Activated naive CD4-positive, alpha-beta T cell treated with anti-CD3 and anti-CD28 coated beads, Interleukin-2, amount 50 U/mL, for 16 hours (primary cell): Measurements from ENCODE around the gene TRIM46.

ENCODE experiments used
- DNase-seq: peaks from one replicate; pipeline ENCODE4 v3.0.0-alpha.2; 2020

The TRIM46 gene

GRCh38 chr1:155172732-155173477, 744 bp upstream of the TRIM46 start, which contains the start of gene KRTCAP2:
Gene KRTCAP2, minus strand, starts transcription at chr1:155173304. Its CDS starts 80 bp downstream, at chr1:155173224.
- peak; percentile 93 for DNase-seq

DNA sequence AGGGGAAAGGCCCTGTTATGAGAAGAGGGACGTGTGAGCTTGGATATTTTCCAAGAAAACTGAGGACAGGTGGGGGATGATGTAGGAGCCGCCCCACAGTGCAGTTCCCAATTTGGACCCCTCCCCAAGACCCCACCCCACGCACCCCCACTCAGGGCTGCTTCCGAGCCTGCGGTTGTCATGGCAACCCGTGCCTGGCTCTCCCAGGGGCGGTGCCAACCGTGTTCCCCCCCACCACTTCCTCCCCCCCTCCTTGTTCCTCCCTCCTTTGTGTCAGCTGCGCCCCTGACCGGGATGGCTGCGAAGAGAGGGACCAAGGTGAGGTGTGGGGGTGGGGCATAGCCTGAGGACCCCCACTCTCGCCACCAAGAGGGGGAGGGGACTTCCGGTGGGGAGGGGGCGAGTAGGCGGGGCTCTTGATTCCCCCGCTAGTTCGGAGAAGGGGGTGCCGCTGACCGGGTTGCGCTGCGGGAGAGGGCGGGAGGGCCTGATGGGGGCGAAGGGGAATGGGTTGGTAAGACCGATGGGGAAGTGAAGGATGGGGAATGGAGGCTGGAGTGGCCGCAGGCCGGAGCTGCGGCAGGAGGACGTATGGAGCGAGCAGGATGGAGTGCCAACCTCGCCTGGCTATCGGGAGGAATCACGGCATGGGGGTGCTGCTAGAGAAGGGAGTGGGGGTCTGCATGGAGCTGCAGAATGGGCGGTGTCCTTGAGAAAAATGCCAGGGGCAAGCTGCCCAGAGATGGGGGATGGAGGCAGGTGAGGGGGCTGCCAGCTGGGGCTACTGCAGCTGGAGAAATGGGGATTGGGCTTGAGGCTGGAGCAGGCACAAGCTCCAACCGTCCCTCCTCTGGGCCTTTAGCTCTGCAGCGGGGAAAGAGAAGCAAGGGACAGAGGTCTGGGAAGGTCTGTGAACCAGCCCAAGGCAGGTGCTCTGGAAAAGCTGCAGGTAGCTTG, 953 bp downstream of the TRIM46 start:
- peak; percentile 53 for DNase-seq

DNA sequence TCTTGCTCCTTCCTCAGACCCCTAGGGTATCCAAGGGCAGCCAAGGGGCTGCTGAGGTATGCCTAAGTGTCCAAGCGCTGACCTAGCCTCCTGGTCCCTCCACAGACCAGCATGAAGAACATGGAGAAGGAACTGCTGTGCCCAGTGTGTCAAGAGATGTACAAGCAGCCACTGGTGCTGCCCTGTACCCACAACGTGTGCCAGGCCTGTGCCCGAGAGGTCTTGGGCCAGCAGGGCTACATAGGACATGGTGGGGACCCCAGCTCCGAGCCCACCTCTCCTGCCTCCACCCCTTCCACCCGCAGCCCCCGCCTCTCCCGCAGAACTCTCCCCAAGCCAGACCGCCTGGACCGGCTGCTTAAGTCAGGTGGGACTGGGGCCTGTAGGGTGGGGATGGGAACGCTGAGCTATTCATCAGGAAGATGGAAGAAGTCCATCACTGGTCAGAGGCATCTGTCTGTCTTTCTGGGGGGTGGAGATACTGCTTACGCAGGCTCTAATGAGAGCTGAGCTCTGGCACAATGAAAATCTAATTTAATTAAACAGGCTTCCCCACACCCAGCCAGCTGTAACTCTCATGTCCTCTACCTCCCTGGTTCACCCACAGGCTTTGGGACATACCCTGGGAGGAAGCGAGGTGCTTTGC, 1.8 kb downstream of the TRIM46 start:
- DNase-seq = no peak

- DNase-seq = no peak
Measured at GRCh38 chr1:155175927-155176371, 2.3 kb downstream of the TRIM46 start.

DNA sequence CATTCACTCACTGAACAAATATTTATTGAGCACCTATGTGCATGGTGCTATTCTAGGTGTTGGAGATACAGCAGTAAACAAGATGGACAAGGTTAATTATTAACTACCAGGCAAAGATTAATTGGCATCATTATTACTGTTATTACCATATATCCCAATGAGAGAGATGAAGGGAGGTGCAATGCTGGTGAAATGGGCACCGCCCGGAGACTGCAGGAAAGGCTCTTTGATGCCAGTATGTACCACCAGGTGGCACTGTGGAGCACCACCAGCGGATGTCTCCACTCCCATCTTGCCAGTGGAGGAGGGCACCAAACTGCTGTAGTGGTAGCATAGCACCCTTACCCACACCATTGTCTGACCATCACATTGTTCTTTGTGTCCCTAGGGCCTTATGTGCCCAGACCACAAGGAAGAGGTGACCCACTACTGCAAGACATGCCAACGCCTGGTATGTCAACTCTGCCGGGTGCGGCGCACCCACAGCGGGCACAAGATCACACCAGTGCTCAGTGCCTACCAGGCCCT, 3.0 kb downstream of the TRIM46 start:
- peak; percentile 84 for DNase-seq

- no peak for DNase-seq
Measured at GRCh38 chr1:155177192-155177917, 3.7 kb downstream of the TRIM46 start.

DNA sequence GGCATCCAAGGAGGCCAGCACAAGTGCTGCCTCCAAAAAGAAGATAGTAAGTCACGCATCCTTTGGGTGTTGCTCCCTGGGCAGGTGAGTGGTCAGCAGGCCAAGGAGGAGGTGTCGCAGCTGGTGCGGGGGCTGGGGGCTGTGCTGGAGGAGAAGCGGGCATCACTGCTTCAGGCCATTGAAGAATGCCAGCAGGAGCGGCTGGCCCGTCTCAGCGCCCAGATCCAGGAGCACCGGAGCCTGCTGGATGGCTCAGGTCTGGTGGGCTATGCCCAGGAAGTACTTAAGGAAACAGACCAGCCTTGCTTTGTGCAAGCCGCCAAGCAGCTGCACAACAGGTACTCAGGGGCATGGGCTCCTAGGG, 4.3 kb downstream of the TRIM46 start:
- no peak for DNase-seq

DNA sequence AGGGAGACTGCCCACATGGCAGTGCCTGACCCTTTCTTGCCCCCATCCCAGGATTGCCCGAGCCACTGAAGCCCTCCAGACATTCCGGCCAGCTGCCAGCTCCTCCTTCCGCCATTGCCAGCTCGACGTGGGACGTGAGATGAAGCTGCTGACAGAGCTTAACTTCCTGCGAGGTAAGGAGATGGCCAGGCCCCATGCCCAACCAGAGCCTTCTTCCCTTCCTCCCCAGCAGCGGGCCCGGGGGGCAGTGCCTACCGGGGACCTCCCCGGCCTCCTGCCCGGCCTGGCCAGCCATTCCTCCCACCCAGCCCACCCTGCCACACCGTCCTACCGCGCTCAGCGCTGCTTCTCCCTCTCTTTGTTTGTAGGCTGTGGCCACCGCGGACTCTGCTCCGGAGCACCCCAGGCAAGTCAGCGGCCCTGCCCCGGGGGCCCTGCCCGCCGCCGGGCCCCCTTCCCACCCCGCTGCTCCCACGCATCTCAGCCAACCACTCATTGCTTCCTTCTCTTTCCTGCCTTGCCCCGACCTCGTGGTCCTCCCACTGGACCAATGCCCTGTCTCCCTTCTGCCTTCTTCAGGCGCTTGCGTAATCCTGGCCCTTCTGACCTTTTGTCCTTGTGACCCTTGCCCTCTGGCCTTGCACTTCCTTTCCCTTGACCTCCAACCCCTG, 4.9 kb downstream of the TRIM46 start:
- no peak for DNase-seq

DNA sequence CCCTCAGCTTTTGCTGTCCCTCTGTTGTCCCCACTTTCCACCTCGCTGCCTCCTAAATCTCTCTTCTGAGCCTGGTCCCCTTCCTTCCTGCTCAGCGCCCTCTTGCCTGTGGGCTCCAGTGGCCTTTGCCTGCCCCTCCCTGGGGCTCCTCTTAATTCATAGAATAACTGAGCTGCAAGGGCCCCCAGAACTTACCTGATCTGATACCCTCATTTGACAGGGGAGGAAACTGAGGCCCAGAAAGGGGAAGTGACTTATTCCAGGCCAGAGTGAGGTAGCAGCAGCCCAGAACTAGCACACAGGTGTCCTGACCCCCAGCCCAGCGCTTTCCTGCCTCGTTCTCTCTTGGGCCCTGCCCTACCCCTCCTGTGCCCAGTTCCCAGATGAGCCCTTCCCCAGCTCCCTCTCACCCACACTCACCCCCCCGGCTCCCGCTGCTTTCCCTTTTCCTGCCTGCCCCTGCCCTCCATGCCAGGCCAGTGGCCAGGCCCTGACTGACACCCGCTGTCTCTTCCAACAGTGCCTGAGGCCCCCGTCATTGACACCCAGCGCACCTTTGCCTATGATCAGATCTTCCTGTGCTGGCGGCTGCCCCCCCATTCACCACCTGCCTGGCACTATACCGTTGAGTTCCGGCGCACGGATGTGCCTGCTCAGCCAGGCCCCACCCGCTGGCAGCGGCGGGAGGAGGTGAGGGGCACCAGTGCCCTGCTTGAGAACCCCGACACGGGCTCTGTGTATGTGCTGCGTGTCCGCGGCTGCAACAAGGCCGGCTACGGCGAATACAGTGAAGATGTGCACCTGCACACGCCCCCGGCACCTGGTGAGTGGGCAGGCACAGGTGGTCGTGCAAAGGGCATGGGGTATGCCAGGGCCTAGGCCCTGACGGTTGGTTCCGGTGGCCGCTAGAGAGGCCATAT, 5.7 kb downstream of the TRIM46 start:
- DNase-seq = no peak

- DNase-seq = no peak
Measured at GRCh38 chr1:155181371-155182051, 7.9 kb downstream of the TRIM46 start.

DNA sequence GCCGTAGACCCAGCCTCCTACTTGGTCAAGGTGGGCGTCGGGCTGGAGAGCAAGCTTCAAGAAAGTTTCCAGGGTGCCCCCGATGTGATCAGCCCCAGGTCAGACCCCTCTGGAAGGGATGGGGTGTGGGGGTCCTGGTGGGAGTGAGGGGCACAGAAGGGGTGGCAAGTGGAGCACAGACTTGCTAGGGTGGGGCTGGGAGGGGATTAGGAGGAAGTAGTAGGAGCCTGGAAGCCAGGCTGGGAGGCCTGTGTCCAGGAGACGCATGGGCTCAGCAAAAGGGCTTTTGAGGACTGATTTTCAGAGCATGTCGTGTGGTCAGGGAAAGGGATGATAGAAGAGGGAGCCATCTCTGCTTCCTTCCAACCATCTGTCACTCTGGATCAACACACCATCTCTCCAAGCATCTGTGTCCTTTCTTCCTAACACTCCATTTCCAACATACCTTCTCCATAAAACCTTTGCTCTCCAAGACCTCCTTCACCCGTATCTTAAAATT, 8.5 kb downstream of the TRIM46 start:
- no peak for DNase-seq

DNA sequence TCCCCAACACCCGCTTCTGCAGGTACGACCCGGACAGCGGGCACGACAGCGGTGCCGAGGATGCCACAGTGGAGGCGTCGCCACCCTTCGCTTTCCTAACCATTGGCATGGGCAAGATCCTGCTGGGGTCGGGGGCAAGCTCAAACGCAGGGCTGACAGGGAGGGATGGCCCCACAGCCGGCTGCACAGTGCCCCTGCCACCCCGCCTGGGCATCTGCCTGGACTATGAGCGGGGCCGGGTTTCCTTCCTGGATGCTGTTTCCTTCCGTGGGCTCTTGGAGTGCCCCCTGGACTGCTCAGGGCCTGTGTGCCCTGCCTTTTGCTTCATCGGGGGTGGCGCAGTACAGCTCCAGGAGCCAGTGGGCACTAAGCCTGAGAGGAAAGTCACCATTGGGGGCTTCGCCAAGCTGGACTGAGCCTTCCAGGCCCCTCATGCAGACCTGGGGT, 10.1 kb downstream of the TRIM46 start:
- no peak for DNase-seq

DNA sequence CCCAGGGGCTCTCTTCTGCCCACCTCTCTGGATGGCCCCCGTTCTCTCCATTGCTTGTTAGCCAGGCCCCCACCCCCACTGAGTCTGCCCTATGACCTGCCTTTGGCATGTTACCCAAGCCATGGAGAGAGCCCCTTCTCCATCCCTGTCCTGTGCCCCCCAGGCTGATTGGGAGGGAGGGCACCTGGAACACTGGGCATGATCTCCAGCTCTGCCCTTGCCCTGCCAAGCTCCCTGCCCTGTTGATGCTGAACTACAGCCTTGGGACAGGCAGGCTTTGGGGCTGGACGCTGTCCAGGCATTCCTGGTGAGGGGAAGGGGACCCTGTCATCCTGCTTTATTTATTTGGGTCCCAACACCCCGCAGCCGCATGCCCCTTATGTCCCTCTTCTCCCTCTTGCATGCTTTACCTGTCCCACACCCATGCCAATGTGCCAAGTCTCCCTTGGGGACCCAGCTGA, 10.7 kb downstream of the TRIM46 start:
- DNase-seq = no peak

DNA sequence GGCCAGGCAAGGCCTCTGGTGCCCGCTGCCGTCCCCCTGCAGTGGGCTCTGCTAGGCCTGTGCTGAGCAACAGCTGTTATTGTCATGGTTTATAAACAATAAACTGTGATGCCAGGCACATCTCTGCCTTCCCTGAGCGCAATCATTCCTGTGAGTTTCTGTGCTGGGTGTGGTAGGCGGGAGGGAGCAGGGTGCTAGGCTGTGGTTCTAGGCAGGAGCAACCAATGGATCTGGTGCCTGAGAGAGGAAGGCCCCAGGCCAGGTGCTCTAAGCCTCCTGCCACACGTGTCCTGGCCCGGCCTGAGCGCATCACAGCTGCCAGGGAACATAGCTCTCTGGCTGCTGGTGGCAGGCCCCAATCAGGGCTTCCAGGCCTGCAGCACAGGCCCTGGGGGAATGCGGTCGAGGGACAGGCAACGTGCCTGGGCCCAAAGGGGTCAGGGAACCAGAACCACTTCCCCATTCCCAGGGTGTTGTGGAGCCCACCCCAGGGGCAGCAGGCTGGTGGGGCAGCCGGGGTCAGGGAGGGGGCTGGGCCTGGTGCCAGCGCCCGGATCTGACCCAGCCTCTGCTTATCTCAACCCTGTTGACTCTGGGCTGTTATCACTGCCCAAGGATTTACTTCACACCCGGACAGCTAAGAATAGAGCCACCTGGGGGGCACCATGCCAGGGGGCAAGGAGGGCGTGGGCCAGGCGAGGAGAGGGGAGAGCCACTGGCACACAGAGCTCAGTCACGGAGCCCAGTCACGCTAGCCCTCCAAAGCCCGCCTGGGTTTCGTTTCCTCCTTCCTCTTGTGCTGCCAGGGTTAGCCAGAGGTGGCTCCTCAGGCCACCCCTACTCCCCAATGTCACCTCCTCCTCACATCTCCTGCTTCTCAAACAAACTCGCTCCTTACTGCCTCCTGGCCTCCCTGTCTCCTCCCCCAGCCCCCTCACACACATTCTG, 11.5 kb downstream of the TRIM46 start:
- DNase-seq = no peak

- no peak for DNase-seq
Measured at GRCh38 chr1:155185783-155186066, 12.1 kb downstream of the TRIM46 start.

DNA sequence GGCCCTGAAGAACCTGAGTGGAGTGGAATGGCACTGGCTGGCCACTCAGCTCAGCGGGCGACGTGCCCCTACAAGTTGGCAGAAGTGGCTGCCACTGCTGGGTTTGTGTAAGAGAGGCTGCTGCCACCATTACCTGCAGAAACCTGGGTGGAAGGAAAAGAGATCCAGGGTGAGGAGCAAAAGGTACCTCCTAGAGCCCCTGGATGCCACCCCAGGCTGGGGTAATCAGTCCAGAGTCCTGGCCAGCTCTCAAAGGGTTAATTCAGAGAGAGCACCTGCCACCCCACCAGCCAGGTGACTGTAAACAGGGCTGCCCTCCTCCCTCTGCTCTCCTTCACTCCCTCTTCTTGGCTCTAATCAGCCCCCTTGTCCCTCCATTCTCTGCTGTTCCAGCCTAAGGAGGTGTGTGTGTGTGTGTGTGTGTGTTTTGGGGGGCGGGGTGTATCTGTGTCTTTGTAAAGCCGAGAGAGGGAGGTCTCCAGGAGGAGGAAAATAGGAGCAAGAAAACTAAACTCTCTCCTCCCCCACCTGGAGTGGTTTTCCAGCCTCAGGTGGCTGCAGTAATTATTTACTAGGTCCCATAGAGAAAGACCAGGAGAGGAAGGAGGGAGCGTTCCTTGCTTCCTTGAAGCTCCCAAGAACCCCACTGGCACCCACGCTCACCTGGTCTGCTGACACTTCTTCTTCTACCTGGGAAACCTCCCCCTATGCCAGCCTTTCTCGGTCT, 12.6 kb downstream of the TRIM46 start:
- no peak for DNase-seq

DNA sequence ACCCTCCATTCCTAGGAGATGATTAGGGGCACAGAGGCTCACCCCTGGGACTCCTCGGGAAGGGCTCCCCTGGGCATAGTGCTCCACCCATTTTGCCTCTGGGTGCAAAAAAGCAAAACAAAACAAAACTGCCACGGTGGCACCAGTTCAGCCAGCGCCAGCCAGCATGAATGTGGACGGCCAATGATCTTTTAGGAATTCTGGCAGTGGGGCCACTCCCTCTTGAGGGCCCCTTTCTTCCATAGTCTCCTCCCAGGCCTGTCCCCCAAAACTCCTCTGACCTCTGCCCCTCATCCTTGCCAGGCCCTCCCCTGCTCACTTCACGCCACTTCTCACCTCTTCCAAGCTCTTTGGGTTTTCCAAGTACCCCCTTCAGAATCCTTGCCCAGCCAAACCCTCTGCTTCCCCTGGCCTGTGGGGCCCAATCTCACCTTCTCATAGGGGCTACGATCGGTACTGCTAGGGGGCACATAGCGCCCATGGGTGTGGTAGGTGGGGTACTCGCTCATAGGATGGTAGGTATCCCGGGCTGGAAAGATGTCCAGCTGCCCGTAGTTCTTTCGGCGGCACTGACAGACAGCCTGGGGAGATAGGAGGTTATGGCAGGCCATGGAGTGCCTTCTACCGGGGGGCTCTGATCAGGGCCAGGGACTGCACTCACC, 13.3 kb downstream of the TRIM46 start:
- DNase-seq = no peak
